Measurements from ENCODE around the gene PRRG2. TPM values are rescaled to one million over a fixed set of nuclear protein-coding genes. Genes with fewer than 3 reads are reported as not detected.

PRRG2 gene
- polyA plus RNA-seq, 1 donor (not counting 4 experiments of a cell fraction or from before 2014, with no cell fraction given) = 5.3 TPM

DNA sequence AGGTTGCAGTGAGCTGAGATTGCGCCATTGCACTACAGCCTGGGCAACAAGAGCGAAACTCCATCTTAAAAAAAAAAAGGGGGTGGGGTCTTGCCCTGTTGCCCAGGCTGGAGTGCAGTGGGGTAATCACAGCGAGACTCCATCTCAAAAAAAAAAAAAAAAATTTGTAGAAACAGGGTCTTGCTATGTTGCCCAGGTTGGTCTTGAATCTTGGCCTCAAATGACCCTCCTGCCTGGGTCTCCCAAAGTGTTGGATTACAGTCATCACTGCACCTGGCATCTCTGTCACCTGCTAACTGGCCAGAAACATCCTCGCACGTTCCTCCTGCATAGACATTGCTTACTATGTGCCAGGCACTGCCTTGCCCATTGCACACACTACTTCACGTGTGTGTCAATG lies 39.2 kb upstream of the PRRG2 start:
- Histone ChIP-seq H4K20me1 (ENCODE audit: control insufficient read depth, extremely low read depth, insufficient read depth, low read length) (no peaks in the 10 kb centered on the region), H3K36me3 (ENCODE audit: control insufficient read depth in 2 of 2, extremely low read depth in 1 of 2, insufficient read depth in 2 of 2, low read length in 2 of 2) (no peaks in the 10 kb centered on the region), H3K4me3 (ENCODE audit: control insufficient read depth in 2 of 3, extremely low read depth in 1 of 3, insufficient read depth in 2 of 3, low read depth in 1 of 3, low read length in 3 of 3) (no peak overlapping the region), H3K9me1 (ENCODE audit: control insufficient read depth, extremely low read depth, insufficient read depth, low read length) (no peaks in the 10 kb centered on the region), H3K9me3 (ENCODE audit: control insufficient read depth, low read depth, low read length) (no peaks in the 10 kb centered on the region), H3K4me1 (ENCODE audit: control insufficient read depth, extremely low read depth, insufficient read depth, low read length) (peaks cover 3% of the 10 kb centered on the region), H3K79me2 (ENCODE audit: control insufficient read depth, insufficient read depth, low read length) (no peaks in the 10 kb centered on the region), H3K9ac (ENCODE audit: control insufficient read depth, extremely low read depth, insufficient read depth, low read length) (no peak overlapping the region), H3K27ac (ENCODE audit: control insufficient read depth, insufficient read depth, low read length) (no peak overlapping the region), H2AFZ (ENCODE audit: control insufficient read depth, low read length) (no peak overlapping the region), H3K27me3 (ENCODE audit: control insufficient read depth, extremely low read depth, insufficient read depth, low read length) (no peaks in the 10 kb centered on the region), H3K4me2 (ENCODE audit: control insufficient read depth, extremely low read depth, insufficient read depth, low read depth, low read length) (no peak overlapping the region)
- TF ChIP-seq EZH2 (IDR thresholded peaks at IDR 0.05; ENCODE audit: low read length) = no peak
- TF ChIP-seq, protein P1, sequence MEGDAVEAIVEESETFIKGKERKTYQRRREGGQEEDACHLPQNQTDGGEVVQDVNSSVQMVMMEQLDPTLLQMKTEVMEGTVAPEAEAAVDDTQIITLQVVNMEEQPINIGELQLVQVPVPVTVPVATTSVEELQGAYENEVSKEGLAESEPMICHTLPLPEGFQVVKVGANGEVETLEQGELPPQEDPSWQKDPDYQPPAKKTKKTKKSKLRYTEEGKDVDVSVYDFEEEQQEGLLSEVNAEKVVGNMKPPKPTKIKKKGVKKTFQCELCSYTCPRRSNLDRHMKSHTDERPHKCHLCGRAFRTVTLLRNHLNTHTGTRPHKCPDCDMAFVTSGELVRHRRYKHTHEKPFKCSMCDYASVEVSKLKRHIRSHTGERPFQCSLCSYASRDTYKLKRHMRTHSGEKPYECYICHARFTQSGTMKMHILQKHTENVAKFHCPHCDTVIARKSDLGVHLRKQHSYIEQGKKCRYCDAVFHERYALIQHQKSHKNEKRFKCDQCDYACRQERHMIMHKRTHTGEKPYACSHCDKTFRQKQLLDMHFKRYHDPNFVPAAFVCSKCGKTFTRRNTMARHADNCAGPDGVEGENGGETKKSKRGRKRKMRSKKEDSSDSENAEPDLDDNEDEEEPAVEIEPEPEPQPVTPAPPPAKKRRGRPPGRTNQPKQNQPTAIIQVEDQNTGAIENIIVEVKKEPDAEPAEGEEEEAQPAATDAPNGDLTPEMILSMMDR (optimal IDR thresholded peaks at IDR 0.05 in 1 of 3, IDR thresholded peaks at IDR 0.05 in 1 of 3, conservative IDR thresholded peaks at IDR 0.05 in 1 of 3; ENCODE audit: extremely low read depth in 1 of 3, insufficient read depth in 2 of 3, low read length in 3 of 3) = no peak
- dilution Hi-C loops (cut with MboI; ENCODE audit: extremely low pct_ligation_motif_present, low sequenced_read_pairs) = no loop called here
- DNase-seq (ENCODE audit: low read depth, low spot score) = no peak
- no peak for FAIRE-seq

GRCh38 chr19:49542446-49542845 lies 38.7 kb upstream of the PRRG2 start:
- dilution Hi-C loops (cut with MboI; ENCODE audit: extremely low pct_ligation_motif_present, low sequenced_read_pairs) = no loop called here
- FAIRE-seq (no peak), DNase-seq (ENCODE audit: low read depth, low spot score) (no peak)
- Histone ChIP-seq H3K27me3 (ENCODE audit: control insufficient read depth, extremely low read depth, insufficient read depth, low read length) (no peaks in the 10 kb centered on the region), H2AFZ (ENCODE audit: control insufficient read depth, low read length) (no peak overlapping the region), H4K20me1 (ENCODE audit: control insufficient read depth, extremely low read depth, insufficient read depth, low read length) (no peaks in the 10 kb centered on the region), H3K4me3 (ENCODE audit: control insufficient read depth in 2 of 3, extremely low read depth in 1 of 3, insufficient read depth in 2 of 3, low read depth in 1 of 3, low read length in 3 of 3) (no peak overlapping the region), H3K4me1 (ENCODE audit: control insufficient read depth, extremely low read depth, insufficient read depth, low read length) (peaks cover 4% of the 10 kb centered on the region), H3K9ac (ENCODE audit: control insufficient read depth, extremely low read depth, insufficient read depth, low read length) (no peak overlapping the region), H3K9me1 (ENCODE audit: control insufficient read depth, extremely low read depth, insufficient read depth, low read length) (no peaks in the 10 kb centered on the region), H3K79me2 (ENCODE audit: control insufficient read depth, insufficient read depth, low read length) (no peaks in the 10 kb centered on the region), H3K36me3 (ENCODE audit: control insufficient read depth in 2 of 2, extremely low read depth in 1 of 2, insufficient read depth in 2 of 2, low read length in 2 of 2) (no peaks in the 10 kb centered on the region), H3K4me2 (ENCODE audit: control insufficient read depth, extremely low read depth, insufficient read depth, low read depth, low read length) (no peak overlapping the region), H3K27ac (ENCODE audit: control insufficient read depth, insufficient read depth, low read length) (no peak overlapping the region), H3K9me3 (ENCODE audit: control insufficient read depth, low read depth, low read length) (no peaks in the 10 kb centered on the region)
- TF ChIP-seq, protein P1 (optimal IDR thresholded peaks at IDR 0.05 in 1 of 3, IDR thresholded peaks at IDR 0.05 in 1 of 3, conservative IDR thresholded peaks at IDR 0.05 in 1 of 3; ENCODE audit: extremely low read depth in 1 of 3, insufficient read depth in 2 of 3, low read length in 3 of 3) = no peak

All from keratinocyte (primary cell).